ENCODE results near the gene SORBS2.
A peak's percentile ranks its signal among the peaks of the same experiment; 100 is the strongest.
"Not testable (repeated sequence)": the region's sequence is repeated elsewhere in the genome, so short reads cannot be mapped to it uniquely, and the experiment has no call there.

The SORBS2 gene

GRCh38 chr4:185734930-185735329, 77.1 kb downstream of the SORBS2 start:
- no peak for DNase-seq

DNA sequence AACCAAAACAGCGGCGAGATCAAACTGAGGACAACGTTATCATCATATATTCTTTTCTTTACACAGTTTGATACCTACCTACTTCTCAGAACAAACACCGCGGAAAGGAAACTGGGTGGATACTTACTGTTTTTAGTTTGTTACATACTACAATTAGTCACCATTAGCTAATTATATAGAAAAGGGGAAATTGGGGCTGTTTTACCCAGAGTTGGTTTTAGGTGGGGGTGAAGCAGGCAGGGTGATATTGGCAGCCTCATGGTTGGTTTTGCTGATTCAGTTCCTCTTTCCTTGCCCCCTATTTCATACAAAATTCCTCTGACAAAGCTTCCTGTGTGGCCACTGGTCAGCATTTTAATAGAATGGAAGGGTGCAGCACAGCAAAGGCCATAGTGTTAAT, 77.8 kb downstream of the SORBS2 start:
- DNase-seq = no peak

- peak; percentile 78 for DNase-seq
Observed at GRCh38 chr4:185730849-185731608, 81.0 kb downstream of the SORBS2 start.

GRCh38 chr4:185730387-185730786, 81.6 kb downstream of the SORBS2 start:
- DNase-seq = peak; percentile 74

DNA sequence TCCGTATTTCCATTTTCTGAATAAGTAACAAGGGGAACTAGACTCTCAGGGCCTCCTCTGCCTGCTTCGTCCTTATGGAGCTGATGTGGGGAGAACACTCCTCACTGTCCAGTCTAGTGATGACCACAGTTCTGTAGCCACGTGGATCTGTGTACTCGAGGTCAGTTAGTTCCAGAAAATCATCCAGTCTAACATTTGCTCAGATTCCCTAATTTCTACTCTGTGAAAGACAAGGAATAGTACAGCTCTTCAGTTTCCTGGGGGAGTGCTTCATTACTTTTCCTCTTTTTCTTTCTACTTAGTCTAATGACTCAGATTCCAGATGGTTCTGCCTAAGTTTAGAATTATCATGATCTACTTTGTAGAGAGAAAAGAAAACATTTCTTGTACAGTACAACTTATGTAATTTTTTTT, 82.6 kb downstream of the SORBS2 start:
- peak; percentile 39 for DNase-seq

DNA sequence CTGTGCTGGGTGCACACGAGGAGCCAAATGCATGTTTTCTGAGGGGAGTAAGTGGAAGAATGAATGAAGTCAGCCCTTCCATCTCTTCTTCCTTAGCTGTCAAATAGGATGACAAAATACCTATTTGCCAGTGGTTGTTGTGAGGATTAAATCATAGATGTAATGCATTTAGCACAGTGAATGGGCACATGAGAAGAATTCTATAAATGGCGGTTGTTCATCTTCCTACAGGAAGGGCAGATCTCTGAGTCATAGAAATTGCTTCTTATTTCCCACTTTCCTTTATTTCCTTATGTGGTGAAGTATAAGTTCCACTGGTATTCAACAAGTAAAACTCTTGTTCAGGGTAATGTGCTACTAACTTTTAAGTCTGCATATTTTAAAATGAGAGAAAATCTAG, 83.1 kb downstream of the SORBS2 start:
- no peak for DNase-seq

- DNase-seq = peak; percentile 46
Observed at GRCh38 chr4:185726931-185727330, 85.1 kb downstream of the SORBS2 start.

DNA sequence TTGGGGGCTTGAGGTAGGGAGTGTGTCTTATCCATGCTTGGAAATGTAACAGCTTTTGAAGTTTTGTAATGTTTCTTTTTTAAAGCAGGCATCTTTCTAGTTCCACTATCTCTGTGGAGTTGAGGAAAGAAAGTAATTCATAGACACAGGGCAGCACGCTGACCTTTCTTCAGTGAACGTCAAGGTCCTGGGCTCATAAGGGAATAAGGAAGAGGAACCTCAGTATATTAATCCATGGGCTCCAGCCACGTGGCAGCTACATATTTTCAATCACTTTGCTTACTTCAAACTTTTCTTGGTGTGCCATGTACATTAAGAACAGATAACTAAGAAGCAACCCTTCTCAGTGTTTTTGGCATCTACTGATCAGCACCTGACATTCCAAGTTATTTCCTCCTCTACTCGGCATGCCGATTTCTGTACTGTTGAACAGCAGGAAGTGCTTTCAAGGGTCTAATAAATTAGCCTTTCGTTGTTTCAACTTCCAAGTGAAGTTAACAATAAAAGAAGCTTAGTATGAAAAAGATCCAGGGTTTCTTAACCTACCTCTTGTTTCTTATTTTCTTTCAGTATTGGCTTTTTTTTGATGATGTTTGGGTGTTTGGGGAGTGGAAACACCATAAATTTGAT, 88.2 kb downstream of the SORBS2 start:
- DNase-seq = no peak

- DNase-seq = no peak
Observed at GRCh38 chr4:185722029-185722316, 90.0 kb downstream of the SORBS2 start.

DNA sequence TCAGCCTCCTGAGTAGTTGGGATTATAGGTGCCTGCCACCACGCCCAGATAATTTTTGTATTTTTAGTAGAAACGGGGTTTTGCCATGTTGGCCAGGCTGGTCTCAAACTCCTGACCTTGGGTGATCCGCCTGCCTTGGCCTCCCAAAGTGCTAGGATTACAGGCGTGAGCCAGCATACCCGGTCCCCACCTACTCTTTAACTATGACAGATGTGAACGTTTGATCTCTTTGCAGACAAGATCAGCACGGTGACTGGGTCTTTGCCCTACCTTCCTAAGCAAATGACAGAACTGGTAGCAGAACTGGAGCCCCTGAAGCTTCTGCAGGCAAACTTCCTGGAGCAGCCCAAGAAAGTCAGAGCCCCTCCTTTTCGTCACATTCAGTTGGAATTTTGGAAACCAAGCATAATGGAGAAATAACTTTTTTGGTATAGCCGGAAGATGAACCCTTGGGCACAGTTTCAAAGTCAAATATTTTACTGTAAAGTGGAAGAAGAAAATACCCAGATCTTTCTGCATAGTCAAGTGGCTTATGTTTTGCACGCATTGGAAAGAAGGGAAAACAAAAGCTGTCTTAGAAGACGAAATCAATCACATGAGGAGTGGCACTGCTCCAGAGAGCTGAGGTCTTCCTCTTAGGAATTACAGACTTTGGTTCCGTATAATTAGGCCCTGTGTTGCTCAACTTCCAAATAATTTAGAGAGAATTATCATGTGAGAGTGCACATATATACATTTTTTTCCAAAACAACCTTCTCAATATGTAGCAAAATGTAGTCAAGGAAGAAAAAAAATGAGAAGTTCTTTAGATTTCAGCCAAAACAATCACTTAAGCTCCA, 90.6 kb downstream of the SORBS2 start:
- peak; percentile 28 for DNase-seq

GRCh38 chr4:185719500-185719858, 92.5 kb downstream of the SORBS2 start:
- DNase-seq = no peak

- DNase-seq = no peak
Observed at GRCh38 chr4:185718578-185719499, 93.2 kb downstream of the SORBS2 start.

- DNase-seq = no peak
Observed at GRCh38 chr4:185717377-185717741, 94.6 kb downstream of the SORBS2 start.

- DNase-seq = no peak
Observed at GRCh38 chr4:185716577-185717376, 95.2 kb downstream of the SORBS2 start.

DNA sequence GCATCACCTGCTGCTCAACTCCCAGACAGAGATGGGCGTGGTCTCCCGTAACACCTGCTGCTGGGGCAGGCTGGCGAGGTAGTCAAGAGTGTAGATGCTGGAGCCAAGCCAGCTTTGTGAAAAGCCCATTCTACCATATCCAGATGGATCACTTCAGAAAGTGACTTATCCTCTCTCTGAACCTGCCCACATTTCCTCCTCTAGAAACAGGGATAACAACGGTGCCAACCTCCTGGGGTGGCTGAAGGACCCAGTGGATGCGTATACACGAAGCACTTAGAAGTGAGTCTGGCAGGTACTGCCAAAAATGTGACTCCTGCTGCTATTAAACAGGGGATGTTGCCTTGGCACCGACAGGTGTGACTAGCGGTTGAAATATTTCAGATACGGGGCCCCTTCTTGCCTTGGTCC, 95.8 kb downstream of the SORBS2 start:
- DNase-seq = no peak

- not testable (repeated sequence) for DNase-seq
Observed at GRCh38 chr4:185714524-185714923, 97.5 kb downstream of the SORBS2 start.

DNA sequence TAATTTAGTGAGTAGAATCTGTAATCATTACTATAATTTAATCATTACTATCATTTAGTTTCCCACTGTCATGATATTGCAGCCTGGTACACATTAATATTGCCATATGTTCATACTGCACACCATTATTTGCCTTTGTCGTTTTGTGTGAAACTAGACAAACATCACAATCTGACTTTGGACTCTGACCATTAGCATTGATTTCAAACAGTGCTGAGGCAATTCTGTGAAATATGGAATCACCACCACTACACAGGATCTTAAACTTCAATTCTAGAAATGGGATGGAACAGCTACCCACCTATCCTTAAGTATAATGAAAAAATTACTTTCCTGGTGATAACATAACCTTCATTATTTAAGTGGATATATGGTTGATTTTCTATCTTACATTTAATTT, 98.3 kb downstream of the SORBS2 start:
- no peak for DNase-seq

DNA sequence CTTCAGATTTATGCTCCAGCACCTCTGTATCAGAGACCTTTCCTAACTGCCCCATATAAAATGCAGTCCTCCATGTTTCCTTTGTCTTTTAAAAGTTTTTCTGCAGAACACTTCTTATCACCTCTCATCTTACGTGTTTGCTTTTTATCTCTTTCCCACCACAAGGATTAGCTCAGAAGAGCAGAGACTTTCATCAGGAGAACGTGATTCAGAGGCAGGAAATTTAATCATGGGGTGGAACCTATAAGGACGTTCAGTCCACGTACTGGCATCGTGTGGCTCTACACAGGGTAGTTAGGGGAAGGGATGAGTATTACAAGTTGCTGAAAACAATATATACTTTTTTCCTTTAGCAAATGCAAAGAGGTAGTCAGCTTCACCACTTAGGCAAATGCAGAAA, 98.7 kb downstream of the SORBS2 start:
- DNase-seq = no peak

GRCh38 chr4:185712350-185713024, 99.5 kb downstream of the SORBS2 start:
- DNase-seq = no peak

- peak; percentile 35 for DNase-seq
Observed at GRCh38 chr4:185711726-185712125, 100.3 kb downstream of the SORBS2 start.

GRCh38 chr4:185710487-185710995, 101.5 kb downstream of the SORBS2 start:
- DNase-seq = no peak

All from fibroblast of upper back skin (primary cell).